ENCODE measurements around the gene RANBP17. TPM values are rescaled to one million over a fixed set of nuclear protein-coding genes. Genes with fewer than 3 reads are reported as not detected.

RANBP17 gene
- total and polyA plus RNA-seq, 2 of the 4 experiments (the other 2 are of a cell fraction): 8.2 to 29.0 TPM

GRCh38 chr5:171246231-171246630 is 384.4 kb downstream of the RANBP17 start:
- Histone ChIP-seq H2AK9ac (replicated peaks; ENCODE audit: low read depth, low read length, poor library complexity) (no peak overlapping the region), H4K20me1 (ENCODE audit: insufficient read depth, low read length) (no peaks in the 10 kb centered on the region), H3K27ac (ENCODE audit: insufficient read depth, low read length) (no peak overlapping the region), H3K14ac (replicated peaks; ENCODE audit: low read depth, low read length) (no peak overlapping the region), H4K8ac (ENCODE audit: low read depth in 2 of 2, low read length in 2 of 2) (no peak overlapping the region), H2BK15ac (ENCODE audit: low read depth, low read length) (no peak overlapping the region), H2BK20ac (ENCODE audit: low read depth, low read length) (no peak overlapping the region), H3K9ac (ENCODE audit: low read depth, low read length) (no peak overlapping the region), H3K9me3 (ENCODE audit: control insufficient read depth, insufficient read depth, low read length) (peaks cover 7% of the 10 kb centered on the region), H4K91ac (ENCODE audit: insufficient read depth, low read depth, low read length) (no peak overlapping the region), H3K23ac (ENCODE audit: low read depth, low read length) (no peak overlapping the region), H3K18ac (ENCODE audit: low read depth, low read length) (no peak overlapping the region), H3K4ac (ENCODE audit: low read depth, low read length) (no peak overlapping the region), H4K5ac (ENCODE audit: low read depth, low read length) (no peak overlapping the region), H2AFZ (replicated peaks; ENCODE audit: low read length, poor library complexity) (no peak overlapping the region), H3K9me1 (ENCODE audit: insufficient read depth, low read length) (no peaks in the 10 kb centered on the region), H3K4me3 (ENCODE audit: insufficient read depth, low read depth, low read length) (no peak overlapping the region), H2AK5ac (ENCODE audit: low read depth, low read length) (no peak overlapping the region), H3K4me2 (ENCODE audit: low read depth, low read length) (no peak overlapping the region), H2BK5ac (ENCODE audit: low read depth, low read length, poor library complexity, severe bottlenecking) (no peak overlapping the region), H3K36me3 (ENCODE audit: control insufficient read depth, insufficient read depth, low read length) (peaks cover 6% of the 10 kb centered on the region), H2BK120ac (ENCODE audit: low read depth, low read length) (no peak overlapping the region), H3K4me1 (ENCODE audit: control insufficient read depth, insufficient read depth, low read length) (no peaks in the 10 kb centered on the region), H3K27me3 (ENCODE audit: control insufficient read depth, insufficient read depth, low read length) (no peaks in the 10 kb centered on the region), H3K56ac (ENCODE audit: extremely low read depth, insufficient read depth, low read length) (no peak overlapping the region), H3K79me1 (ENCODE audit: low read depth in 1 of 2, low read length in 2 of 2) (no peaks in the 10 kb centered on the region)
- TF ChIP-seq RAD21 (IDR thresholded peaks at IDR 0.05; ENCODE audit: low read length) (no peak), CHD1 (IDR thresholded peaks at IDR 0.05; ENCODE audit: low read depth, low read length) (no peak), NFE2L2 (IDR thresholded peaks at IDR 0.05; ENCODE audit: low read depth, low read length) (no peak), FOS (IDR thresholded peaks at IDR 0.05; ENCODE audit: low read depth, low read length) (no peak), ELK1 (IDR thresholded peaks at IDR 0.05; ENCODE audit: borderline replicate concordance, low read depth, low read length) (no peak), CEBPB (IDR thresholded peaks at IDR 0.05; ENCODE audit: low read depth, low read length) (no peak), SMC3 (IDR thresholded peaks at IDR 0.05; ENCODE audit: low read depth, low read length) (no peak), MAZ (IDR thresholded peaks at IDR 0.05; ENCODE audit: borderline replicate concordance, low read depth, low read length) (no peak), MAFK (IDR thresholded peaks at IDR 0.05; ENCODE audit: low read depth, low read length) (no peak), MXI1 (IDR thresholded peaks at IDR 0.05; ENCODE audit: borderline replicate concordance, low read depth, low read length) (no peak), RCOR1 (IDR thresholded peaks at IDR 0.05; ENCODE audit: insufficient replicate concordance, low read length) (no peak), BHLHE40 (IDR thresholded peaks at IDR 0.05; ENCODE audit: low read depth, low read length) (no peak), USF2 (IDR thresholded peaks at IDR 0.05; ENCODE audit: low read depth, low read length) (no peak)
- POLR2A ChIA-PET (ENCODE audit: unreplicated experiment): no interaction called here
- ATAC-seq (ENCODE audit: low read depth) (no peak), DNase-seq (no peak)
- CTCF ChIA-PET: no interaction called here
- no TSS peak for BruUV-seq (replicated peaks)
- intact Hi-C loops (cut with micrococcal nuclease): no loop called here
- in situ Hi-C loops (cut with MboI; ENCODE audit: low sequenced_read_pairs): no loop called here
- WGBS, 2 experiments (ENCODE audit: extremely low coverage in 2 of 2, insufficient read length in 1 of 2): no CpG with 5 or more reads among the region's 2 CpGs
- dilution Hi-C loops (cut with HindIII; ENCODE audit: low sequenced_read_pairs, unreplicated experiment): no loop called here

All from IMR-90 (cell line).